HG03025 (cell line): ENCODE measurements around the gene ACAA2.

ENCODE experiments used
- ATAC-seq: cut with Tn5 transposase; IDR thresholded peaks from one replicate; pipeline ENCODE4 v1.9.1; 2021; ENCODE audit warnings: mild to moderate bottlenecking, moderate library complexity; ENCODE audit not compliant: unreplicated experiment, low FRiP score

The ACAA2 gene, protein sequence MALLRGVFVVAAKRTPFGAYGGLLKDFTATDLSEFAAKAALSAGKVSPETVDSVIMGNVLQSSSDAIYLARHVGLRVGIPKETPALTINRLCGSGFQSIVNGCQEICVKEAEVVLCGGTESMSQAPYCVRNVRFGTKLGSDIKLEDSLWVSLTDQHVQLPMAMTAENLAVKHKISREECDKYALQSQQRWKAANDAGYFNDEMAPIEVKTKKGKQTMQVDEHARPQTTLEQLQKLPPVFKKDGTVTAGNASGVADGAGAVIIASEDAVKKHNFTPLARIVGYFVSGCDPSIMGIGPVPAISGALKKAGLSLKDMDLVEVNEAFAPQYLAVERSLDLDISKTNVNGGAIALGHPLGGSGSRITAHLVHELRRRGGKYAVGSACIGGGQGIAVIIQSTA

DNA sequence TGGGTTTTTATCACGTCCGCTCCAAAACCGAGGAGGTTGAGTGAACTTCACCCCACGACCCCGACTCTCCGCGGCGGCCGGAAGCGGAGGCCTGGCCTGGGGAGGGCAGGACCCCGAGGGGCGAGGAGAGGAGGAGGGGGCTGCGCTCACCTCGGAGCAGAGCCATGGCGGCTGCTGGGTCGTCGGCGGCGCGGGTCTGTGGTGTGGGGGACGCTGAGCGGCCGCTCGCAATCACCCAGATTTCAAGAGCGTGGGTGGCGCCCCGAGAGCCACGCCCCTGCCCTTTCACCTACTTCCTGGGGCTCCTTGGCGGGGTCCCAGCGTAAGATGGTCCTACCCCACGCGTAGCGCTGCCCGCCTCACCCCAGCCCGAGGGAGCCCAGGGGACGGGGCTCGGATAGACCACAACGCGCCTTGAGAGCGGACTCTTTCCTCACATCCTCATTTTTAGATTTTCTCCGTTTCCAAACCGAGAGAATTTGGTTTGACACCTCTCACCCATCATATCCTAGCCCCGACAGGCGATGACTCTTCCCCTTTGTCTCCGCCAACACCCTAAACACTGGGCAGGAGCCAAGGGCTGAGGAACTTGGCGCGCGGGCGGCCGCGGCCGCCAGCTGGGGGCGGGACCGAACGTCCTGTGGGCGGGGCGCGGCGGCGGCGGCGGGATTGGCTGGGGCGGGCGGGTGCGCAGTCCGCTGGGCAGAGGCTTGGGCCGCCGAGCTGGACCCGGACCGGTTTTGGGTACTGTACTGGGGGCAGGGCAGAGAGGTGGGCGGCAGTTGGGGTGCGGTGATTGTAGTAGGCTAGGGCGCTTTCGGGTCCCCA lies at the start of gene ACAA2:
ACAA2 (minus strand) TSS at position 215 of the 828 bp plus-strand sequence; CDS start at position 166, 49 bp downstream.
- ATAC-seq = peak; percentile 83

DNA sequence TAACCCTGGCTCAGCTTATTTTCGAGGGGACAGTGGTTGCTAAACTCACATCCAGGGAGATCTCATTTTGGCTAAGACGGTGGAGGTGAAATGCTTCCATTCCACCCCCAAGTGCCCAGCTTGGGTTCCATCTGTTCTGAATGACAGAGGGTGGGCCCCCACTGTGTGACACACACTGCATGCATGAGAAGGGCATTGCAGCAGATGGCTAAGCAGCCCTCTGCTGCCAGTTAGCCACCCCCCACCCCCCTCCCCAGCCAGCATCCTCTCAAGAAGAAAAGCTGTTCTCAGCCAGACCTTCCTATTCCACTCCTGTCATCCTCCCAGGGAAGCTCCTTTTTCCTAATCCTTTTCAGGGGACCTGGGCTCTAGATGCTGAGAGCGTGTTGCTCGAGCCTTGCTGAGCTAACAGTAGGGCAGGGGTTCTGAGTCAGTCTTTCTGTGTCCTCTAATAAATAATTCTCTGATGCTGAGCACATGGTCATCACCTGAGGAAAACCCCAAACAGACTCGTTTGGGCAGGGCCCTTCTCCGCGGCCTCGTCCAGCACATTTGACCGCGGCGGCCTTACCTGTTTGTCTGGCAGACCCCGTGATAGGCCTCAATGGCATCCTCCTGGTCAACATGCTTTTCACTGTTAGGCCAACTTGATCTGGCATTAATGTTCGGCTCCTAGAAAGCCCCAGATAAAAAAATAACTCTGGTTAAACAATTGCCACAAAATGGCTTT lies 49.5 kb upstream of the ACAA2 start:
- no peak for ATAC-seq

DNA sequence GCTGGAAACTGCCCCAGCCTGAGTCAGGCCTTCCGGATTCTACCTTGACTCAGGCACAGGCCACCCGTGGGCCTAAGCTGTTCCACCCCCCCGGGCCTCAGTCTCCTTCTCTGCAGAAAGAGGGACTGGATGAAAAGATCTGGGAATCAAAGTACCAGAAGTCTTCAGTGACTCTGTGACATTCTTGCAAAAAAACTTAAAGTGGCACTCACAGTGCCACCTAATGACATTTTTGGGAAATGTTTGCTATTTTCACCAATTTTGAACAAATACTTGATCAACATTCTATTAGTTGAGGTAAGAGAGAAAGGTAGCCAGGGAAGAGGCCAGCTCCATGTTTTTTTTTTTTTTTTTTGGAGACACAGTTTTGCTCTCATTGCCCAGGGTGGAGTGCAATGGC lies 48.3 kb upstream of the ACAA2 start:
- ATAC-seq = no peak

DNA sequence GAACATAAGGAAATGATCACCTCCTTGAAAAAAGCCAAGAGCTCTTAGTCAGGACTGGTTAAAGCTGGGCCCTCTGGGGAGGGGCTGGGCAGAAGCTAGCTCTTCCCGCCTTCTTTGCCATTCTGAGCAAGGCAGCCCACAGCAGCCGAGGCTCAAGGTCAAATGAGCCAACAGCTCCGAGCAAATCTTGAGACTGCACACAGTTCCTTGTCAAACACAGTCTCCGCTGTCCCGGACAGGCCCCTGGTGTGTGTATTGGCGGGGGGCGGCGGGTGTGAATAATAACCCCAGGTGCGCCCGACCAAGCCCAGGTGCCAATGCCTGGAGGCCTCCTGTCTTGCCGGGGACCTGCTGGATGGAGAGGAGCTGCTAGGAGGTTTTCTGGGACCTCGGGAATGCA lies 46.4 kb upstream of the ACAA2 start:
- no peak for ATAC-seq

DNA sequence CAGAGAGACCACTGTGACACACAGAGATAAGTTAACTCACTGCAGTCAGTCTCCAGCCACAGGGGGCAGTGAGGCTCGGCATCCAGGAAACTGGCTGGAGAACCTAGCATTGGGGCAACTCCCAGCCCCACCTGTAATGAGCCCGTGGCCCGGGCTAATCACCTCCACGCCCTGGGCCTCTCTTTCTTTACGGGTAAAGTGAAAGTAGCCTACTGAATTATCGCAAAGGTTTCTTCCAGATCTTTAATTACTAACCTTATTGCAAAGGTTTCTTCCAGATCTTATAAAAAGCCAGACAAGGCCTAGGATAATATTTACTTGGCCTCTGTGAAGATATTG lies 45.7 kb upstream of the ACAA2 start:
- no peak for ATAC-seq

DNA sequence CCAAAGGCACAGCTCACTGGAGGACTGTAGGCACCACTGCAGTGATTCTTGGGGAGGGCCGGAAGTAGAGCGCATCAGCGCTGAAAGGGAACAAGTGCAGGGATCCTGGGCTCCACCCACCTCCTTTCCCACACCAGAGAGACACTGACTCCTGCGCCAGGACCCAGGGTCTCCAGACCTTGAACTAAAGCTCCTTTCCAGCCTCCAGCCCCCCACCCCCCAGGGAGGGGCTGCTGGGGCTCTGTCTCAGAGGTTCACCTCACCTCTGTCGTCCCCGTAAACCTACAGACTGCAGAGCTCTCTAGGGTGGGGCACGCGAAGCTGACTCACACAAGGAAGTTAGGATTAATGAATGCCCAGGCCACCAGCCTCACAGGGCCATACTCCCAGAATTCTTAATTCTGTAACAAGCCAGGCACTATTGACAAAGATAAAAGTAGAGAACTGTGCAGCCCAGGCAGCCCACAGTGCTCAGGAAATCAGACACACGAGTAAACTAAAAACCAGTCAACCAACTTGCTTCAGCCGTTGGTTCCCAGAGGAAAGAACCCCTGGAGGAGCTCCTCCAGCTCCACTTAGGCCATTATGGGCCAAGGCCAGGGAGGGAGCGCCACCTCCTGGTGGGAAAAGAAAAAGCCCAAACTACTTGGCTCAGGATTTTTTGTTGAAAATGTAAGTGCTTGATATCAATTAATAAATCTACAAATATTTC lies 45.1 kb upstream of the ACAA2 start:
- no peak for ATAC-seq

DNA sequence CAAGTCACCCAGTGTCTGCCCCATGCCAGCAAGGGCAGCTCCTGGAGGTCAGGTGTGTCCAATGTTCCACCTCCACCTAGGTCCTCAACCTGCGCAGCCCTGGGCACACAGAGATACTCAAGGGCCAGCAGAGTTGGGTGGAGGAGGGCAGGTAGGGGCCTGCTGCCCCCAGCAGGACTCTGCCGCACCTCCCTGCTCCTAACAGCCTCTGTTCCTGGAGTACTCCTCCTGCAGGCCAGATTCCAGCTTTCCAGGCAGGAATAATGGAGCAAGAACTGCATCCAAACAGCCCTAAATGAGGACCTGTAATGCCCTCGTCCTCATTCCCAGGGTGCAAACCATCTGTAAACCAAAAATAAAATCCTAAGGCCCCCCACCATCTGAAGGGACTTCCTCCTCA lies 44.4 kb upstream of the ACAA2 start:
- no peak for ATAC-seq

DNA sequence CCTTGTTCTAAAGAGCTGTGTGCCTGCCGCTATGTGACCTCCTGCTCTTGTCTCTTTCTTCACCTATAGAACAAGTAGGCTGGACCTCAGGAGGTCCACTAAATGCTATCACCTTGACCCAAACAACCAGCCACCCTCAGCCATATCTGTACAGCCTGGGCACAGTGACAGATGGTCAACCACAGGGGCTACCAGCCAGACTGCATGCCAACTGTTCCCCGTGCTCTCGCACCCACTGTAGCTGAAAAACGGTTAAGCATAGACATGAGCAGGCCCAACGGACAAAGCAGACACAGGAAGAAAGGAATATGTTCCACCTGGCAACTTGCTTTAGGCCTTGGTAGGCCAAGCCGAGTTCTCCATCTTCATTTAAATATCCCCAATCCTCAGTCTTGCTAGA lies 43.2 kb upstream of the ACAA2 start:
- ATAC-seq = no peak

DNA sequence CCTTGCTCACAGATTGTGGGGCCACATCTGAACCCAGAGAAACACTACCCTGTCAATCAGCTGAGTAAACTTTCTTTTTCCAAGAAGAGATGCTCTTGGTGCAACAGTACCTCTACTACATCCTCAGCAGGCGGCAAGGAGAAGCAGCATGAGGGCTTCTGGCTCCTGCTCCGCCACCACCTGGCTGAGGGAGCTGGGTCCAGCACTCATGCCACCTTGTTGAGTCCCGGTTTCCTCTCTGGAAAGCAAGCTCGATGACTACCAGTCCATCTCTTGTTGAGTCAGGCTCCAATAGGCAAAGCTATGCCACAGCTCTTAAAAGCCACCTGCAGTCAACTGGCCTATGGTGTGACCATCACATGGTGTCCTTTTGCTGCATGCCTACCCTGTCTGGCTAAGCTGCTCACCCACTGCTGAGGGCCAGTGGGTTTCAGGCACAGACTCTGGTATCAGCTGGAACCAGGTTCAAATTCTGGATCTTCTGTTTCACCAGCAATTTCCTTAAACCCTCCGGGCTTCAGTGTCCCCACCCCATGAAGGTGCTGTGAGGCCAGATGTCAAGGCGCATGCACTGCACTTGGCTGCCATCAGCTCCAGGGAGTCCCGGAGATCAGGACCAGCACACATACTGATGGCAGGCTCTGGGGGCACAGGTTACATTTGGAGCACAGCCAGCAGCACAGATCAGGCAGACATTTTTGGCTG lies 42.5 kb upstream of the ACAA2 start:
- ATAC-seq = no peak

DNA sequence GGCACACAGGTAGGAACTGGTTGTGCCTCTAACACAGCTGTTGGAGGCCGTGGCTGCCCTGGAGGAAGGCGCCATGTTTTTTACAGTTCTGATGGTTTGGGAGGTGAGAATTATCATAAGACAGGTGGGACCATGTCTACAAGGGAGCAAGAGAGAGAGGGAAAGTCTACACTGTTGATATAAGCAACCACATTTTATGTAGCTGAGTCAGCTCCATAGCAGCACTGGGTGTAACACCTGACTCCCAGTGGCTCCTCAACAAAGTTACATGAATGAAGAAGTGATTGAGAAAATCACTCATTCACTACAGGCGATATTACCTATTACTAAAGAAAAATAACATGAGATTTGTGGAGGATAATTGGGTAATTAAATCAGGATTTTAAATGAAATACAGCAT lies 41.3 kb upstream of the ACAA2 start:
- ATAC-seq = no peak

DNA sequence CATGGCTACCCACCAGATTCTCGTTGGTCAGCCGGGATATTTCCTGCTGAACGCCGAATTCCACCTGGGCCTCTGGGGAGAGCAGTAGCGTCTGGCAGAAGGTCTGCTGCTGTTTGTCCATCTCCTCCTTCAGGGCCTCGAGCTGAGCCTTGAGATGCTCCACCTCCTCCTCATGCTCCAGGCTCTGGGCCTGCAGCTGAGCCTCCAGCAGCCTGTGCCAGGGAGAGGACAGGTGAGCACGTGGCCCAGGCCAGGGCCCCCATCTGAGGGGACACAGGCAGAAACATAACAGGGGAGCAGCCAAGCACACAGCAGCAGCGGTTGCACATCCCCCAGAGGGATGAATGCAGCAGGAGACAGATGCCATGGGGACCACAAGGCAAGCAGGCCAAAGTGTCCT lies 40.1 kb upstream of the ACAA2 start:
- ATAC-seq = no peak

DNA sequence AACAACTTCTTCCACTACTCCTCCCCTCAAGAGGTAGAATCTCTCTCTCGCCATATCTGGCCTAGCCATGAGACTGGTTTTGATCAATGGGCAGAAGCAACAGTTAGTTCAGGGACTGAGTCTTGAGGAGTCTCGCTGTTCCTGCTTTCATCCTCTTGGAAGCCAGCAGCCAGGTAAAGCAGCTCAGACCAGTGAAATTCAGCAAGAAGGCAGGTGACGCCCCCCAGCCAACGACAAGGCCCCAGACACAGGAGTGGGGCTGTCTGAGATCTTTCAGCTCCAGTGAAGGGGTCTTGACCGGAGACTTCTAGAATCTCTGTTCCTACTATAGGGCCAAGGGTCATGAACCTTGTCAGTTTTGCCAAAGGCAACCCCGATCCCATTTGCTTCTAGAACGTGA lies 39.7 kb upstream of the ACAA2 start:
- no peak for ATAC-seq

DNA sequence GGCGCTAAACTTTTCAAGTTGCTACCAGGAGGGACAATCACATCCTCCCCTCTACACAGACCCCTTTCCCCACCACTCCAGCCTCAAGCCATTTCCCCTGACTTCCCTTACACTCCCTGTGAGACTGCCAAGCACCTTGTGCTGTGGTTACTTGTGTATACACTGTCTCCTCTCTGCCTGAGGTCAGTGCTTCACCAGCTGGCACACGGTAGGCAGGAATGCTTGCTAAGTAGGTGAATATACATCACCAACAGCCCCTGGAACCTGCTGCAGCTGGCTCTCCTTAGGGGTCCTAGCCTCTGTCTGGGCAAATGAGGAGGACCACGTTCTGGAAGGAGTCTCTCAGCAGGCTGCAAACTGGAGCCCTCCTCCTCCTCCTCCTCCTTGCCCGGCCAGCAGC lies 38.3 kb upstream of the ACAA2 start:
- no peak for ATAC-seq

DNA sequence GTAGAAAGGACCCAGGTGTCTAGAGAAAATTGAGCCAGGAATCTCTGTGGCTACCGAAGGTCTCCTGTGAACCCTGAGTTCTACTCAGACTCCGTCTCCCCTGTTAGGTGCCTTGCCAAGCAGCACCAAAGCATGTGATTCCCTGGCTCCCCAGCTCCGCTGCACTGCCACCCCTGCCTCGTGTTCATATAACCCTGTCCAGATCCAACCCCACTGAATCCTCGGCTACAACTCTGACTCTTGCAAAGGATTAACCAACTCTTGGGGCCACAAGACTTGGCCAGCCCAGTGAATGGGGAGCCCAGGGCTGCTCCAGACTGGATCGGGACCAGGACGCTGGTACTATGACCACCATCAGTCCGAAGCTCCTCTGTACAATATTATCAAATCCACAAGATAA lies 37.3 kb upstream of the ACAA2 start:
- ATAC-seq = no peak

DNA sequence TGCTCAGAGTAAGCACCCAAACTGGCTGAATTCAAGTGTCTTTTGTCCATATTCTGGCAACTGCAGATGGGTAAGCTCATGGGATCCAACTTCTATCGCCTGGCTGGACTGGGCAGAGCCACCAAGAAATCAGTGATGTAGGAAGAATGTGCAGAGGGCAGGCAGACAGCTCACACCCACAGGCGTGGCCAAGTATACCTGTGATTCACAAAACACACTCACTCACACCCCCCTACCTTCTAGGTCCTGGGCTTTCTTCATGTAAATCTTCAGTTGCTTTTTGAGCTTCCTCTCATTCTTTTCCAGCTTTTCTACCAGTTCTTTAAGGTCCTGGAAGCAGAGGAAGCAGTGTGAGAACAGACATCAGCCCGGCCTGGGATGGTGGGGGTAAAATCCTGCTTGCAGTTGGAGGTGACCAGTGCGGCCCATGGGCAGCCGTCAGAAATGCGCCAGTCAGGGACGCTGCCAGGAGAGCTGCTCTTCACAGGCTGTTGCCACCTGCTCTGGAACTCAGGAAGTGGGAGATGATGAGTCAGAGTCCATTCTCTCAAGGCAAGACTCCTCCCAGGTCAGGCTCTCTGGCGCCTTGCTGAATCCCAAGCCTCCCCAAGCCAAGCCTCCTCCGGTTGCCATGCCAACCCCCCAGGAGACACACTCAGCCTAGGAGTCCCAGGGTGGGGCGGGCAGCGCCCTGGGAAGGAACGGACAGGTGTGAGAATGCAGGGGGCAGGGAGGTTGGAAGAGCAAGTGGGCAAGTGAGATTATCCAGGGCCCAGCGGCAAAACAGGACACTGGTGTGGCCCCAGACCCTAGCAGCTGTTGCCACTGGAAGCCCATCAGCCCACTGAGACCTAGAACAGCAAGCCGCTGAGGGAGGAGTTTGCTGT lies 36.2 kb upstream of the ACAA2 start:
- no peak for ATAC-seq

DNA sequence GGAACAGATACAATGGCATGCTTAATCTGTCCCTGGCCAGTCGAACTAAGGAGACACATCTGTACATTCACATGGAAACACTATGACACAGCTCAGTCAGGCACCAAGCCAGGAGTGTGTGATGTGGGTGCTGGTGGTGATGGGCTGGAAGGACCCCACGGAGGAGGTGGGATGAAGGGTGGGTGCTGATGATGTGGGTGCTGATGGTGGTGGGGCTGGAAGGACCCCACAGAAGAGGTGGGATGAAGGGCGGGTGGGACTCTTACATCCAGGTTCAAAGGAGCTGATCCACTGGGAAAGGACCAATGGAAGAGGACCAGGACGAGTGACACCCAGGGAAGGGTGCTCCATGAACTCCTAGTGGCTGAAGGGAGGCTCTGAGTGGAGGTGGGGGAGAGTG lies 34.8 kb upstream of the ACAA2 start:
- ATAC-seq = no peak

DNA sequence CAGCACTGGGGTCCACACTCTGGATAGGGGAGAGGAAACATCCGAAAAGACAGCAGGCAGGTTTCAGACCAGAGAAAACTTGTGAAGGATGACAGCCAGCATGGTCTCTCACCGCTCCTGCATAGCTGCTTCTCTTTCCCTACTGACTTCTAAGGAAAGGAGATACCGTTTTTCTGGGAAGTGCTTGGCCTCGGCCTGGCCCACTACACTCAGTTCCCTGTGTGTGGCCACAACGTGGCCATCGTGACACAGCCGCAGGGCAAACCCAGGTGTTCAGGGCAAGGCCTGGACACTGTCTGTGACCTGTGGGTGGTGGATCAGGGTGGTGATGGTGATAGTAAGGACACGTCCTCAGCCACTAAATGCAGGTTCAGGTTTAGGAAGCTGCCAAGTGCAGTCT lies 34.2 kb upstream of the ACAA2 start:
- ATAC-seq = no peak

DNA sequence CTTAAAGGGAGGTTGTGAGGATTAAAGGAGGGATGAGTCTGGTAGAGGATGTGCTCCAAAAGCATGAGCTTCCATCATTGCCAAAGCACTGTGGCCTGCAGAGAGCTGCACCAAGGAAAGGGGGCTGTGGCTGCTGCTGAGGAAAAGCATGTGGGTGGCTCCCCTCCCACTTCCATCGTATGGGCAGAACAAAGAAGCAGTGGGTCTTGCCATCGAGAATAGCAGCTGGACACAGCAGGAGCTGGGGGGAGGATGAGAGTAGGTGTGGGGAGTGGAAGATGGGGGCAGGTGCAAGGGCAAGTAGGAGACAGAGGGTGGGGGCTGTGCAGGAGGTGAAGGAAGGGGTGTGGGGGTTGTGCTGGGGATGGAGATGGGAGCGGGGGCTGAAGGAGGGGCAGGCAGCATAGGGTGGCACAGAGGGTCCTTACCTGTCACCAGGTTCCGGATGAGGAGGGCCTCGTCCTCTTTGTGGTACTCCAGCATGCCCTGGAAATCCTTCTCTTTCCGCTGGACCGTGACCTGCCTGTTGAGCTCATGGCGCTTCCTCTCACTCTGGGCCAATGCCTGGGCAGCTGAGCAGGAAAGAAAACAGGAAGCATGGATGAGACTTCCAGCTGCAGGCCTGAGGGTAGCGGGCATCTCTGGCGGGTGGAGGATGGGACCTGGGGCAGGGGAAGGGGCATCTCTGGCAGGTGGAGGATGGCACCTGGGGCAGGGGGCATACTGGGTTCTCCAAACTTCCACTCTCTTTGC lies 33.6 kb upstream of the ACAA2 start:
- no peak for ATAC-seq

DNA sequence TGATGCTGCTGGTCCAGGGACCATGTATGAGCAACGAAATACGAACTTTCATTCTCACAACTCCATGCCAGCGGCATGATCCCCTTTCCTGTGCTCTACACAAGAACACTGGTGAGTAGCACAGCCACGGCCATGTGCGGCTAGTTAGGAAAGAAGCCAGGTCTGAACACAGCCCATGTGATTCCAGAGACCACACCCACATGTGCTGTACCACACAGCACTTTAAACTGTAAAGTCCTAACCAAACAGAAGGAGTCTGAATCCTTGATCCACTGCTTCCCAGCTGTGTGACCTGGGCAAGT lies 33.0 kb upstream of the ACAA2 start:
- ATAC-seq = no peak
